HG03135 (cell line): Measurements from ENCODE around the gene STOML1.

Experiments used
- ATAC-seq: cut with Tn5 transposase; IDR thresholded peaks from one replicate; pipeline ENCODE4 v1.9.1; 2021; ENCODE audit warnings: mild to moderate bottlenecking, moderate library complexity; ENCODE audit not compliant: unreplicated experiment

STOML1 gene

GRCh38 chr15:74019734-74020133, 27.6 kb upstream of the STOML1 start:
- ATAC-seq = no peak

GRCh38 chr15:74013374-74013894, 21.3 kb upstream of the STOML1 start:
- no peak for ATAC-seq

GRCh38 chr15:74011610-74012009, 19.5 kb upstream of the STOML1 start:
- no peak for ATAC-seq

GRCh38 chr15:74010929-74011540, 18.9 kb upstream of the STOML1 start:
- ATAC-seq = no peak

GRCh38 chr15:74008901-74009300, 16.8 kb upstream of the STOML1 start:
- ATAC-seq = no peak

GRCh38 chr15:74007820-74008371, 15.8 kb upstream of the STOML1 start:
- no peak for ATAC-seq

GRCh38 chr15:74006774-74007639, 14.9 kb upstream of the STOML1 start:
- ATAC-seq = no peak

- ATAC-seq = no peak
Observed at GRCh38 chr15:73997986-73998385, 5.9 kb upstream of the STOML1 start.

- ATAC-seq = no peak
Observed at GRCh38 chr15:73996939-73997338, 4.8 kb upstream of the STOML1 start.

- ATAC-seq = no peak
Observed at GRCh38 chr15:73996267-73996666, 4.2 kb upstream of the STOML1 start.

- ATAC-seq = no peak
Observed at GRCh38 chr15:73994912-73995622, 3.0 kb upstream of the STOML1 start.

- peak; percentile 68 for ATAC-seq
Observed at GRCh38 chr15:73994413-73994883, 2.4 kb upstream of the STOML1 start, which contains the start of gene PML. Gene PML, plus strand, starts transcription at chr15:73994716. Its CDS starts 97 bp downstream, at chr15:73994813.

- ATAC-seq = no peak
Observed at GRCh38 chr15:73993211-73993994, 1.3 kb upstream of the STOML1 start.

GRCh38 chr15:73992594-73992898, 451 bp upstream of the STOML1 start:
- no peak for ATAC-seq

GRCh38 chr15:73991260-73991659, 835 bp downstream of the STOML1 start:
- no peak for ATAC-seq

- ATAC-seq = no peak
Observed at GRCh38 chr15:73990250-73991005, 1.7 kb downstream of the STOML1 start.

- ATAC-seq = no peak
Observed at GRCh38 chr15:73989001-73989798, 2.9 kb downstream of the STOML1 start.

GRCh38 chr15:73988445-73988969, 3.6 kb downstream of the STOML1 start:
- ATAC-seq = no peak
